Mucosa of gallbladder (tissue), 1 donor: ENCODE data around the gene SIGLEC12. TPM values are rescaled to one million over a fixed set of nuclear protein-coding genes. Genes with fewer than 3 reads are reported as not detected.

Source experiments
- DNase-seq: peaks from one replicate; pipeline ENCODE4 v3.0.0-alpha.2; 2020; ENCODE audit warnings: low spot score
- total RNA-seq: library from RNA; stranded (reverse); gene quantifications from one replicate; pipeline ENCODE4 v1.2.1, GENCODE V29; 2021
- donor health status: DM: no; HTN: no; CAD: no.

Gene SIGLEC12
- total RNA-seq: 0.43 TPM

DNA sequence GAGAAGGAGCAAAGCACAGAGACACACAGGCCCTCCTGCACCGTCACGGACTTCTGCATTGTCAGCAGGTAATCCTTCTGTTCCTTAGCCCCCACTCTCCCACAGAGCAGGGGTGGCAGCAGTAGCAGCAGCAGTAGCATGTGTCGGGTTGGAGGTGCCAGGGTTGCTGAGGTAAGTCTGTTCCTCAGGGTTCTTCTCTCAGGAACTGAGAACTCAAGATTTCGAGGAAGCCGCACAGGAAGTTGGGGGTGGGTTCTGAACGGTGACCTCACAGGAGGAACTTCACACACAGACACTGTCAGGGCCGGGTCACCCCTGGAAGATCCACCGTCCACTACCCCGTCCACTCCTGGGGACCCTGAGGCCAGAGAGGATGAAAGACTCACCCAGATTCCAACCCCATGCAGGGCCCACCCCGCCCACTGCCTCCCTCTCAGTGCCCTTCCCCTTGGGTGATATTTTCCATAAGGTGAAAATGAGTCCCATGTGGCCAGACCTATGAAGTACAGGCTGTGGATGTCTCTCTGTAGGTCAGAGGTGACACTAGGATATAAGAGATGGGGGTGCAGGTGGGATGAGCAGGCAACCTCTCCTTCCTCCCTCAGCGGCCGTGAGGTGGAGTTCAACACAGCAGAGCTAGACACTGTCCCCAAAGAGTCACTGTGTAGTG is at the start of gene SIGLEC12:
Gene SIGLEC12 (minus strand): TSS at position 207 of the 670 bp plus-strand sequence. CDS start 67 bp downstream, at position 140.
- DNase-seq: peak; percentile 23

DNA sequence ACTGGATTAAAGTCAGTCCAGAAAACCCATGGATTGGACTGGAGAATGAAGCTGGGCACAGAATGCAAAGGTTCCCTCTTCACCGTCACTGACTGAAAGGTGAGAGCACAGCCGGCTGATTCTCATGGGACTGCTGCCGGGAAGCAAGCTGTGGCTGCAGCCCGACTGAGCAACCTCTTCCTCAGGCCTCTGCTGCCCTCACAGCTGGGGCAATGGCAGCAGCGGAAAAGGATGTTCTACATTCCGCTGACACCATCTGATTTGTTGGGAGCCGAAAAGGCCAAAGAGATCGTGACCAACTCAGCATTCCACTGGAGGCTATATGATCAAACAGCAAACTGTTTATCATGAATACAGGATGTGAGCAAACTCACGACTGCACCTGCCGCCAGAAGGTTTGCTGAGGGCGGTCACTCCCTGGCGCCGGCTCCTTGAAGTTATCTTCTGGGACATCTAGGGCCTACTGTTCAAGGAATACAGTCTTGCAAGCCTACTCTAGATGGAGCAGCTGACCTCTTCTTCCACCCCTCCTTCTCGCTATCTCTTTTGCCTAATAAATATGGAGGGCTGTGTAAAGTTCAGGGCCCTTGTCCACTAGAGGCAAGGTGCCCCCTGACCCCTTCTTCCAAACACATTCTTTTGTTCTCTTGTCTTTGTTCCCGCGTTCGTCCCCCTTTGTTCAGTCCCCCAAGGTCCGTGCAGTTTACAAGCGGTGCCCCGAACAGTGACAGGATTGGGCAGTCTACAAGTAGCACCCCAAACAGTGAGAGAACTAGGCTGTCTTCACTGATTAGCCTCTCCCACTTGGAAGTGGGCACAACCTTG is 49.5 kb upstream of the SIGLEC12 start:
- no peak for DNase-seq

DNA sequence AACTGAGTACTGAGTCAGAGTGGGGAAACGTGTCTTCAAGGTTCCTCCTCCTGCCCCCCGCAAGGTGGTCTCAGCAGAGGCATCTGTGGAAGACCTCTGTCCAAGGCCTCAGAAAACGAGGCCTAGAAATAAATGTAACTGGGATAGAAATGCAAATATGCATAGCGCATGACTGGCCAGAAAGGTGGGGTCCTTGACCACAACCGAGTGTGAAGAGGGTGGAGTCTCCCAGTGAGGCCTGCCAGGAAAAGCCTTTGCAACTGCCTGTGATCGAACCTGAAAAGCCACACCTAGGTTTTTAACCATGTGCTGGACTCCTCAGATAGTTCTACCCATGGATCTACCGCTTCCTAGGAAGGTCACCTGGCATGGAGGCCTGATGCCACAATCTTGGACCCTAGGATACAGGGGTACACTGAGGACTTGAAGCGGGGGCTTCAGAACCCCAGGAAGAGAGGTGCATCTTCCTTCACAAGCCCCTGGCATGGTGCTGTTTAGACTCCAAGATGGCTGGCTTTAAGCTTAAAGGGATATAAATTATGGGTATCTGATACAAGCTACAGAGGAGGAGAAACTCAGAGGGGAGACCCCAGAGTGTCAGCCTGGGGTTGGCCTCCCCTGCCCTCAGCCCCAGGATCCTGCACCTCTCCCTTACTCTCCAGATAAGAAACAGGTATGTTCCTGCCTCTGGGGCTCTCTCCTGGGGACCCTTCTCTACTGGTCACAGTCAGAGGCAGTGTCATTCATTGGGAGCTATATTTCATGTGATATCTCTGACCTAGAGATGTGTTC is 48.1 kb upstream of the SIGLEC12 start:
- DNase-seq: no peak

DNA sequence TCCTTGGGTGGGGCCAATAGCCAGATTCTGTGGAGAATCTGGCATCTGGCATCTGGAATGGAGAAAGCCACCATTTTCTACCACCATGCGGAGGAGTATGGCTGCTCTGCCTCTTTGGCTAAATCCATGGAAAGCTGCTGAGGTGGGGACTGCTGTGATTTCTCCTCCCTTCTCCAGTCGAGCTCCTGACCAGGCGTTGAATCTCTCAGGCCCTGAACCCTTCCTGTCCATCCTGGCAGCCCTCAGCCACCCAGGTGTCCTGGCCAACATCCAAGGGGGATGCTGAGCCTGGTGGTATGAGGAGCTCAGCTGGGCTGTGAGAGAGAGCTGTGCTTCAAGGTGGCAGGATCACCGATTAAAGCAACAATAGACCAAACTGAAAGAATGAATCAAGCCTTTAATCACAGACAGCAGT is 47.3 kb upstream of the SIGLEC12 start:
- DNase-seq: no peak

DNA sequence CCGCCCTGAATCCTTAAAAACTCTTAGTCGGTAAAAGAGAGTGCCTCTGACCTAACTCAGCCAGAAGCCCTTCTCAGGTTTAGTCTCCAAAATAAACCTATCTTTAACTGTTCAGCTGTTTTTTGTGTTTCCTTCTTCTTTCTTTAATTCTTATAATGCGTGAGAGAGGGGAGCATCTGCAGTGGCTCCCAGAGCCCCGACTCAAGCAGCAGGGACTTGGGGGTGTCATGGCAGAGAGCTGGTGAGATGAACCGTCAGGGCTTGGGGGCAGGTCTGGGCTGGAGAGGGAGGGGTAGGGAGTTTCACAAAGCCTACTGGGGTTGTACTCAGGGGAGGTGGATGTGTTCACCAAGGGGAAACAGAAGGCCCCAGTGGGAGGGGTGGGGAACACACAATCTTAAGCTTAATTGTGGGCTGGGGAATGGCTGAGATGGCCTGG is 46.6 kb upstream of the SIGLEC12 start:
- DNase-seq: no peak

DNA sequence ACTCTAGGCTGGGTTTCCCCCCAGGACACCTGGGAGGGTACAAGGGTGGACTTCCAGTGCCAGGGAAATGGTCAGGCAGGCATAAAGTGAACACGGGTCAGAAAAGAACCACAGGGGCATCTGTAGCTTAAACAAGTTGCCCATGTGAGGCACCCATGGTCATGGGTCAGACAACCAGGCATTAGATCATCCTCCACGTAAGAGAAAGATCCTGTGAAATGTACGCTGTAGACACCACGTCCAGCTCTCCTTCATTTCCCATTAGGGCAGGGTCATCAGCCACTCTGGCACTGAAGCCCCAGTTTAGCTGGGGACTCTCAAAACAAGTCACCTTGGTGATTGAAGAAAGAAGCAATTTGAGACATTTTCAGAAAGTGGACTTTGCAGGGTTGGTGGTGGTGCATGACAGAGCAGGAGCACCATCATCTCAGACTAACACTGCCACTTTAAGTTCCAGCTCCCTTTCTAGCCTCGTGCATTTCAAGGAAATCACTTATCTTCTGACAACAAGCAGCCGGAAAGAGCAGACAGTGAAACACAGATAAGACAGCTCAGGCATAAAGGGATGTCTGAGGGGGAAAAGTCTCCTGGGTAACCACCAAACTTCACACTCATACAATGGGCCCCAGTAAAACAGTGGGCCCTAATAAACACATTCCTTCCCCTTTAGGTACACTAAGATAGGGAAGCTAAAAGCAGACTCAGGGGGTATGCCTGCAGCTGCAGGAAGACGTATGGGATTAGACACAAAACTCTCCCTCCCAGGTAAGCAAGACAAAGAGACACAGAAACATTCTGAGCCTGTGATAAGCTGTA is 46.0 kb upstream of the SIGLEC12 start:
- peak; percentile 3 for DNase-seq

DNA sequence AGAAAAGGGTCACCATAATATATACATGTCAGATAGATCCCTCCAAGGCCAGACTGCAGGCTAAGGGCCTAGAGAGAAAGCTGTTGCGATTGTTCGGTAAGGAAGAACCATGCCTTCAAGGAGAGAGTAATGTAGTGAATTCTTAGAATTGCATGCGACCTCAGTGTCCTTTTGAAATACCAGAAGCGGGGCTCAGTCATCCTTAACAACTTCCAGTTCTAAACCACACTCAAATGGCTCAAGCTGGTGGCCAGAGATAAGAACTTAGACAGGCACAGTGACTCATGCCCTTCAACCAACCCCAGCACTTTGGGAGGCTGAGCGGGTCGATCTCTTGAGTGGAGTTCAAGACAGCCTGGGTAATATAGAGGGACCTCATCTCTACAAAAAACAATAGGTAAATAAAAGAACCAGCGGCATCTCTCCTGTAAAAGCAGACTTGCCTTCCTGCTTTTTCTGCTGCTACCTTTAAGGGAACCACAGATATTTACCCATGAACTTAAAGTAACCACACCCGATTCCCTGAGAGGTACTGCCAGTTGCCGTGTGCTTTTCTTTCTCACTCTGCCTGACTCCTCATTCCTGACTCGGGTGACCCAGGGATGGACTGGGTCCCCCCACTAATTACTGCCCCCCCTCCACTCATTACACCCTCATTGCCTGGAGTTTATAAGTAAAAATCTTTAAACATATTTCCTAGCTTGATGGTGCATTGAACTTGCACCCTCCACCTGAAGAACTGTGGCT is 45.2 kb upstream of the SIGLEC12 start:
- DNase-seq: no peak

DNA sequence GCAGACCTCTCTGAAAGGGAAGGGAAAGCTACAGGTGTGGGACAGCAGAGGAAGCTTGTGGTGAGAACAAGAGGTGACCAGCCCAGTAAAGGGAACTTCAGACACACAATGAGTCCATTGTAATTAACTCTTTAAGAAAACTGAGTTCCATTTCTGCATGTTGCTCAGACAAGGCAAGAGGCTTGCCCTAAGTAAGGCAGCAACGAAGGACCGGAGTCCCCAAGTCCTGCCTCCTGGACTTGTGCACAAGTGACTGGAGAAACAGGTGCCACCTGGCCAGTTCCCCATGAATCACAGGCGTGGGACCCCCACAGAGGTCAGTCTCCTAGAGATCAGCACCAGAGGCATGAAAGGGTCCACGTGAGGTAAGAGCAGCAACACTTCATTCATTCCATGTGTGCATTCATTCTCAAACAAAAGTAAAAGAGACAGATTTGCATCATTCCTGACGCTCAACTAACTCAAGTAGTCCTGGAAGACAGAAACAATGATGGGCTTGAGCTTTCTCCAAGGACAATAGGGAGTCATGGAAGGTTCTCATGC is 44.6 kb upstream of the SIGLEC12 start:
- no peak for DNase-seq

DNA sequence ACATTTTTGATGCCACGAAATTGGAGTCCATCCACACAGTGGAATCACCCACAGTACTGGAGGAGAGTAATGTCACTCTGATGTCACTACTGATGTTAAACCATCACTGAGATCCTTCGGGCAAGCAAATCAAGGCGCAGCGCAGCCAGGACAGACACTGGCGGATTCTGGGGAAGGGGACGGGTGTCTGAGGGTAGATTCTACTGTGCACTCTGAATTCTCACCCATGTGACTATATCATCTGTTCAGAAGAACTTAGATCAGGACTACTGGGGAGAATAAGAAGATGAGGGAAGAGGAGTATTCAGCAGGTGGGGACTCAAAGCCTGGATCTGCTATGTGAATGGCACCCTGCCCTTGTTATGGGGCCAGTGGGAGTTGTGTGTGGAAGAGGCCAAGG is 42.4 kb upstream of the SIGLEC12 start:
- DNase-seq: no peak

DNA sequence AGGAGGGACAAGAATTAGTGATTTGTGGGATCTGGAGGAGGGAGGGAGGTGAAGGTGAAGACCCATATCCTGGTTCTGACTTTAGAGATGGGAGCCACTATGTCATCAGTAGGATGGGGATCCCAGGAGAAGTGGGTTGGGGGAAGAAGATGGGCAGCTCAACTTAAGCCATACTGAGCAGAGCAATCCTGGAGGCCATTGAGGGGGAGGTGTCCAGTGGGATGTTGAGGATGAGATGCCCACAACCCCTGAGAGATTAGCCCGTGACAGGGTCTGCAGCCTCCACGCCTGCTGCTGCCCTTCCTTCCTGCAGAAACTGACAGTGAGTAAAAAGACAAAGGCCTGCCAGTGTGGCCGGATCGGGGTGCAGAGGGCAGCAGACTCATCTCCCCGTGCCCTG is 41.1 kb upstream of the SIGLEC12 start:
- no peak for DNase-seq

DNA sequence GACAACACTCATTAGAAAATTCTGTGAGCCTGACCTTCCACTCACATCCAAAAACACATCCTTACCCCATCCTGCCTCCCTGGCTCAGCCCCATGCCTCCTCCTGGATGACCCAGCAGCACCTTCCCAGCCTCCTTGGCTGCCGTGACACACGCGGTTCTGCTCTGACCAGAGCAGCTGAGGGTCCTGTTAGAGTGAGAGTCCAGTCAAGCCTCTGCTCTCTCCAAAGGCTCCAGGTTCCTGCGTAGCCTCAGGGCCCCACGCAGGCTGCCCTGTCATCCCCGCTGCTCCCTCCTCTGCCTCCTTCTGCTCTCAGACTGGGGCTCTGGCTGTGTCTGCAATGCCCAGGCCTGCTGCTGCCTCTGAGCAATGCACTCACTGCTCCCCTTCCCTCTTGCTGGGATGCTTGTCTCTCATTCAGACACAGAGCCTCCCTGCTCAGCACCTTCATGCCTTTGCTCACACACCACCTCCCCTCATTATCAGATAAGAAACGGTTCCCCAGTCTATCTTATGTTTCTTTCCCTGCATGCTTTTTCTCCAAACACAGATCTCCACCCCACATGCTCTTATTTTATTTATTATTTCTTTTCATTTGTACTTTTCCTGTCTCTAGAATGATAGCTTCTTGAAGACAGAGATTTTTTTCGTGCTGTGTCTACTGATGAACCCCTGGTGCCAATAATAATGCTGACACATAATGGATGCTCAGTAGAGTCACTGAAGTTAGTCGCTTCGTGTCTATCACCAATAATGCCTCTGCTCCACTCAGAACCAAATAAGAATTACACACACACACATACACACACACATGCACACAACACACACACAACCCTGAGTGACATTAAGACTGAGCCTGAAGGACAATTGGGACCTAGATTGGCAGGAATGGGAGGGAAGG is 40.1 kb upstream of the SIGLEC12 start:
- DNase-seq: no peak

DNA sequence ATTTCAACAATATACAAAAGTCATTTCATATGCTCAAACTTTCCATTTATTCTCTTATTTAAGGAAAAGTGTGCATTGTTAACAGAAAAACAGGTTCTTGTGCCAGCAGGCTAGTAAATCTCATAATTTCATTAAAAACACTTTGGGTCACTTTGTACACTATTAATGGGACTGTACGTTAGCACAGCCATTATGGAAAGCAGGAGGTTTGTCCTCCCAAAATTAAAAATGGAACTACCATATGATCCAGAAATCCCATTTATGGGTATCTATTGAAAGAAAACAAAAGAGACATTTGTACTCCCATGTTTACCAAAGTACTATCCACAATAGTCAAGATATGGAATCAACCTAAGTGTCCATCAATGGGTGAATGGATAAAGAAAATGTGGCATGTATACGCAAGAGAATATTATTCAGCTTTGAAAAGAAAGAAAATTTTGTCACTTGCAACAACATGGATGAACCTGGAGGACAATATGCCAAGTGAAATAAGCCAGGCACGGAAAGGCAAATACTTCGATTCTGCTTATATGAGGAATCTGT is 38.3 kb upstream of the SIGLEC12 start:
- DNase-seq: no peak

DNA sequence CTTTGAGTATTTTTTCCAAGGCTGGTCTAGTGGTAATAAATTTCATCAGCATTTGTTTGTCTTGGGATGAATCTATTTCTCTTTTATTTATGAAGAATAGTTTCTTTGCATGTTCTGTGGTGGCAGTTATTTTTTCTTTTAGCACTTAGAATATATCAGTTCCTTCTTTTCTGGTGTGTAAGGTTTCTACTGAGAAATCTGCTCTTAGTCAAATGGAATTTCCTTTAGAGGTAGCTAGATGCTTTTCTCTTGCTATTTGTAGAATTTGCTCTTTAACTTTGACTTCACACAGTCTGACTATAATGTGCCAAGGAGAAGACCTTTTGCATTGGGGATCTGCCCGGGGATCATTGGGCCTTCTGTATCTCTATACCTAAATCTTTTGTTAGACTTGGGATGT is 33.9 kb upstream of the SIGLEC12 start:
- no peak for DNase-seq

DNA sequence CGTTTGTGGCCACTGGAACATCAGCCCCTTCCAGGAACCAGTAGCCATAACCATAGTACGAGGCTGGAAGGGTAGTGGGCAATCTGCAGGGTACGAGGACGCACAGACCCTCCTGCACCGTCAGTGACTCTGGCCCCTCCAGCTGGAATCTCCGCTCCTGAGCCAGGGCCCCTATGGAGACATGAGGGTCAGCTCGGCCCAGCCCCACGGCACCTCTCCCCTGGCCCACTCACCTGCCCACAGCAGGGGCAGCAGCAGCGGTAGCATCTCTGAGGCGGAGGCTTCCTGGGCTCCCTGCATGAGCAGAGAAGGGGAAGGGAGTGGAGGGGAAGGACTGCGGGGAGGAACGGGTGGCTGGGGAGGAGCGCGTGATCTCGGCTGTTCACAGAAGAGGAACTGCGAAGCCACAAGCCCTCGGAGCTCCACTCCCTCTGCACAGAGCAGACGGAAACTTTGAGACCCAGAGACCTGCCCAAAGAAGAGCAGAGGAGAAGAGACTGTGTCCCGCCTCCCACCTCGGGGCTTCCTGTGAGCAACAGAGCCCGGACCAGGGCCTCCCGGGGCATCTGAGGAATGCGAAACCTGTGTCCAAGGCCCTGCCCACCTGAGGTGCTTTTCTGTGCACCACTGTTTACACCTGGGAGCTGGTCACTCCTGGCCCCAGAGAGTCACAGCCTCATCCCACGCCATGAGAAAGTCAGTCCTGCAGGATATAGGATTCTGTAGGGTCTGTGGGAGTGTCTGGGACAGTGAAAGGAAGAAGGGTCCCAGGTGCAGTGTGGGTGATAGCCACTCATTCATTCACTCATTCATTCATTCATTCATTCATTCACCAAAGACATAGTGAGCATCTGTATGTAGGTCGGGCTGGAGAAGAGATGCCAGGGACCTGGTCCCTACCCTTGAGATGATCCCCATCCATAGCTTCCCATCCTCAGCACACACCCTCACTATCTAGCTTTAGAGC is 30.0 kb upstream of the SIGLEC12 start, which contains the start of gene SIGLEC6:
Gene SIGLEC6 (minus strand): TSS at position 322 of the 967 bp plus-strand sequence. CDS start 22 bp downstream, at position 300.
- peak; percentile 56 for DNase-seq

DNA sequence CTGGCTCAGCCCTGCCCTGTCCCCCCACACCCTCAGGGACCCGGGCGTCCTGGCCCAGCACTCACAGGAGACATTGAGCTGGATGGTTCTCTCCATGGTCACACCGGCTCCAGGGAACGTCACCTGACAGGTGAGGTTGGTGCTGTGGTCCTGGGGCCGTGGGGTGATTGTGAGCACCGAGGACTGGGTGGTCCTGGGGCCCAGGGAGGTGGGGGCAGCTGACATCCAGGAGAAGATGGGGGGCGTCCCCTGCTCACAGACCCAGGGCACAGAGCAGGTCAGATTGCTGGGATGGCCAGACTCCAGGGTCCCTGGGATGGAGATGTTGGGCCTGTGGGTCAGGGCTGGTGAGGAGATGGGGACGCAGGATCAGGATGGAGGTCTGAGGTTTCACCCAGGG is 29.0 kb upstream of the SIGLEC12 start:
- DNase-seq: no peak

DNA sequence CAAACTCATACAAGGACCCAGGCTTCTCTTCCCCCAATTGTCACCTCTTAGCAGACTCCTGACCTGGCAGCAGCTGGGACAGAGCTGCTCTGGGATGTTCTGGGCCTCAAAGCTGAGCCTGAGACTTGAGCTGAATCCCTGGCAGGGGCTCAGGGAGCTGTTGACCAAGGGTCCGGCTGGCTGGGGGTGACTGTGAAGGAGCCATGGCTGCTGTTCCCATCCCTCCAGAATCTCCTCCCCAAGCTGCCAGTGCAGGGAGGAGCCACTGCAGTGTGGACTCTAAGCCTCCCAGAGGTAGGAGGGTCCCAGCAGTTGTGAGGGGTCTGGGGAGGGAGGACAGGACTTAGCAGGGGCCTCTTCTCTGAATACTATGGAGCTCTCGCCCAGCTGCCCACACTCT is 27.7 kb upstream of the SIGLEC12 start:
- no peak for DNase-seq

DNA sequence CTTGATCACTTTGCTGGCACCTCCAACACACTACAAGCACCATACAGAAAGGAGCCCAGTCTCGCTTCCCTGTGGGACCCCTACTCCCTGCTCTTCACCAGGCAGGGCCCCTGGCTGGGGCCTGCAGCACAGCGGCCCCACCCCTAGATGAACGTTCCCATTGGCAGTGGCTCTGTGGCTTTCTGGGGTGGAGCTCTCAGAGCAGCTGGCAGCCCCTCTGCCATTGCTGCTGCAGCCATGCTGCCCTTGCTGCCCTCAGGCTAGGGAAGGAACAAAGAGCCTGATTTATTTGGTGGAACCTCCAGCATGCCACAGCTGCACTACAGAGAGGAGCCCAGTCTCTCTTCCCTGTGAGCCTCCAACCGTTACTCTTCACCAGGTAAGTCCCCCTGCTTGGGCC is 24.1 kb upstream of the SIGLEC12 start:
- DNase-seq: no peak
